ENCODE measurements around the gene SPAG17. TPM values are rescaled to one million over a fixed set of nuclear protein-coding genes. Genes with fewer than 3 reads are reported as not detected.

Gene SPAG17
- total RNA-seq, 1 experiment from 2014 or later: not detected

DNA sequence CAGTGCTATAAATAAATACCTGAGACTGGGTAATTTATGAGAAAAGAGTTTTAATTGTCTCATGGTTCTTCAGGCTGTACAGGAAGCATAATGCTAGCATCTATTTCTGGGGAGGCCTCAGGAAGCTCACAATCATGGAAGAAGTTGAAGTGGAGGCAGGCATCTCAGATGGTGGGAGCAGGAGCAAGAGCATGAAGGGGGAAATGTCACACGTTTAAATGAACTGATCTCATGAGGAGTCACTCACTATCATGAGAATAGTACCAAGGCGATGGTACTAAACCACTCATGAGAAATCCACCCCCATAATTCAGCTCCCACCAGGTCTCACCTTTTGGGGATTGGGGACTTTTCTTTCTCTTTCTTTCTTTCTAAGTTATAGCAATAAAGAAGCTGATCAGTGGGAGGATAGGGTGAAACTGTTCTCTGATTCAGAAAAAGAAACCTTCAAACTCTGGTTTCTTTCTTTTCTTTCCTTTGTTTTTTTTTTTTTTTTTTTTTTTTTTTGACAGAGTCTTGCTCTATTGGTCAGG, 17.1 kb upstream of the SPAG17 start:
- peaks cover 38% of the 10 kb centered on the region for H3K27me3 ChIP-seq (ENCODE audit: low read length)
- POLR2A ChIA-PET (ENCODE audit: unreplicated experiment): no interaction called here
- H4K20me1 ChIP-seq (ENCODE audit: low read length): no peaks in the 10 kb centered on the region
- intact Hi-C loops (cut with micrococcal nuclease): no loop called here
- H3K4me1 ChIP-seq (ENCODE audit: insufficient read depth, low read length): no peaks in the 10 kb centered on the region
- no peaks in the 10 kb centered on the region for H3F3A ChIP-seq (ENCODE audit: low read length, unreplicated experiment)
- H3K4me3 ChIP-seq (ENCODE audit: low read length): no peak overlapping the region
- ATAC-seq (no peak), DNase-seq (no peak)
- CTCF ChIA-PET: no interaction called here
- TF ChIP-seq CTCF (conservative IDR thresholded peaks at IDR 0.05; ENCODE audit: low read depth, low read length) (no peak), EZH2 (IDR thresholded peaks at IDR 0.05; ENCODE audit: low read length, unreplicated experiment) (no peak), EZH2phosphoT487 (IDR thresholded peaks at IDR 0.05; ENCODE audit: borderline replicate concordance, low read length) (no peak)
- no peak overlapping the region for H2AFZ ChIP-seq (ENCODE audit: low read length)
- H3K9me3 ChIP-seq (ENCODE audit: low read length): no peaks in the 10 kb centered on the region
- no peaks in the 10 kb centered on the region for H3K9me2 ChIP-seq (replicated peaks; ENCODE audit: low read length)
- no peak overlapping the region for H3K9ac ChIP-seq (ENCODE audit: low read length)
- no peaks in the 10 kb centered on the region for H3K36me3 ChIP-seq (ENCODE audit: low read depth, low read length)
- H3K4me2 ChIP-seq (ENCODE audit: low read length): no peak overlapping the region
- H3K27ac ChIP-seq (ENCODE audit: low read length): no peak overlapping the region
- no TSS peak for BruUV-seq (replicated peaks)
- no peaks in the 10 kb centered on the region for H3K79me2 ChIP-seq (ENCODE audit: low read length)

DNA sequence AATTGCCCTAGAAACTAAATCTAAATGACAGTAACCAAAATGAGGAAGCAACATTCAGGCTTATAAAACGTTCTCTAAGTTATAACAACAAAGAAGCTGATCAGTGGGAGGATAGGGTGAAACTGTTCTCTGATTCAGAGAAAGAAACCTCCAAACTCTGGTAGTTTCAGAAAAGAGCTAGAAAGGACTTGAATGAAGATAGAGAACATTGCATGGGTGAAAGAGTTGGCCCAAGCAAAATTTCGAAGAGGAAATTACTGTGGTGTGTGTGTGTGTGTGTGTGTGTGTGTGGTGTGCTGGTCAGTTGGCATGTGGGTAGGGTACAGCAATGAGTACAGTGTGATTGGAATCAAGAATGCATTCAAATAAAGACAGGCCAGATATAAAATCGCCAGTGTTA, 16.5 kb upstream of the SPAG17 start:
- H3K9ac ChIP-seq (ENCODE audit: low read length): no peak overlapping the region
- ChIA-PET CTCF (no interaction called here), POLR2A (ENCODE audit: unreplicated experiment) (no interaction called here)
- no peaks in the 10 kb centered on the region for H3K36me3 ChIP-seq (ENCODE audit: low read depth, low read length)
- no peak overlapping the region for H3K4me3 ChIP-seq (ENCODE audit: low read length)
- ATAC-seq (no peak), DNase-seq (no peak)
- no peaks in the 10 kb centered on the region for H4K20me1 ChIP-seq (ENCODE audit: low read length)
- H2AFZ ChIP-seq (ENCODE audit: low read length): no peak overlapping the region
- H3K9me3 ChIP-seq (ENCODE audit: low read length): no peaks in the 10 kb centered on the region
- no peaks in the 10 kb centered on the region for H3F3A ChIP-seq (ENCODE audit: low read length, unreplicated experiment)
- H3K9me2 ChIP-seq (replicated peaks; ENCODE audit: low read length): no peaks in the 10 kb centered on the region
- H3K4me1 ChIP-seq (ENCODE audit: insufficient read depth, low read length): no peaks in the 10 kb centered on the region
- H3K4me2 ChIP-seq (ENCODE audit: low read length): no peak overlapping the region
- intact Hi-C loops (cut with micrococcal nuclease): no loop called here
- no peaks in the 10 kb centered on the region for H3K79me2 ChIP-seq (ENCODE audit: low read length)
- TF ChIP-seq EZH2phosphoT487 (IDR thresholded peaks at IDR 0.05; ENCODE audit: borderline replicate concordance, low read length) (no peak), EZH2 (IDR thresholded peaks at IDR 0.05; ENCODE audit: low read length, unreplicated experiment) (no peak), CTCF (conservative IDR thresholded peaks at IDR 0.05; ENCODE audit: low read depth, low read length) (no peak)
- BruUV-seq (replicated peaks): no TSS peak
- H3K27me3 ChIP-seq (ENCODE audit: low read length): peaks cover 41% of the 10 kb centered on the region
- H3K27ac ChIP-seq (ENCODE audit: low read length): no peak overlapping the region

- no peak overlapping the region for H3K4me3 ChIP-seq (ENCODE audit: low read length)
- no peaks in the 10 kb centered on the region for H3K4me1 ChIP-seq (ENCODE audit: insufficient read depth, low read length)
- POLR2A ChIA-PET (ENCODE audit: unreplicated experiment): no interaction called here
- H2AFZ ChIP-seq (ENCODE audit: low read length): no peak overlapping the region
- CTCF ChIA-PET: no interaction called here
- peaks cover 48% of the 10 kb centered on the region for H3K27me3 ChIP-seq (ENCODE audit: low read length)
- H3K27ac ChIP-seq (ENCODE audit: low read length): no peak overlapping the region
- intact Hi-C loops (cut with micrococcal nuclease): no loop called here
- H3K4me2 ChIP-seq (ENCODE audit: low read length): no peak overlapping the region
- no peak for TF ChIP-seq CTCF (conservative IDR thresholded peaks at IDR 0.05; ENCODE audit: low read depth, low read length)
- TF ChIP-seq EZH2phosphoT487 (IDR thresholded peaks at IDR 0.05; ENCODE audit: borderline replicate concordance, low read length): no peak
- no peak for TF ChIP-seq EZH2 (IDR thresholded peaks at IDR 0.05; ENCODE audit: low read length, unreplicated experiment)
- DNase-seq (no peak), ATAC-seq (no peak)
- H3K9me2 ChIP-seq (replicated peaks; ENCODE audit: low read length): no peaks in the 10 kb centered on the region
- H3K9ac ChIP-seq (ENCODE audit: low read length): no peak overlapping the region
- no peaks in the 10 kb centered on the region for H3K79me2 ChIP-seq (ENCODE audit: low read length)
- H3K36me3 ChIP-seq (ENCODE audit: low read depth, low read length): no peaks in the 10 kb centered on the region
- no peaks in the 10 kb centered on the region for H3F3A ChIP-seq (ENCODE audit: low read length, unreplicated experiment)
- BruUV-seq (replicated peaks): no TSS peak
- no peaks in the 10 kb centered on the region for H4K20me1 ChIP-seq (ENCODE audit: low read length)
- H3K9me3 ChIP-seq (ENCODE audit: low read length): no peaks in the 10 kb centered on the region
These were observed 15.8 kb upstream of the SPAG17 start for GRCh38 chr1:118200836-118201235.
